NCI-H2227 (cell line): ENCODE measurements around the gene UGP2.
"Not testable (repeated sequence)": the region's sequence is repeated elsewhere in the genome, so short reads cannot be mapped to it uniquely, and the experiment has no call there.

Experiments
- DNase-seq: peaks from one replicate; lab custom pipeline; 2025; ENCODE audit not compliant: unreplicated experiment; lab: John Stamatoyannopoulos, UW

The UGP2 gene

GRCh38 chr2:63891488-63892030 lies 49.9 kb downstream of the UGP2 start:
- no peak for DNase-seq

- no peak for DNase-seq
Observed at GRCh38 chr2:63893163-63893562, 51.5 kb downstream of the UGP2 start.

DNA sequence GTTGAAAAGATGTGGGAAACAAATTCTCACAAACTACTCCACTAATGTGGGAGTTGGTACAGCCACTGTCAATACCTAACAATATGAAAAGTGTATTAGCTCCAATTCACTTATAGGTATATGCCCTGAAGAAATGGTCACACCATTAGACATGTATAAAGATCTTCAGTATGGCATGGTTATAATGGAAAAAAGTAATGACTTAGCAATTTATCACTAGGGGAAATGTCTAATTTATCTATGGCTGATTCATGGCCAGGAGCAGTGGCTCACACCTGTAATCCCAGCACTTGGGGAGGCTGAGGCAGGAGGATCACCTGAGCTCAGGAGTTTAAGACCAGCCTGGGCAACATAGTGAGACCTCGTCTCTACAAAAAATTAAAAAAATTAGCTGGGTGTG lies 52.5 kb downstream of the UGP2 start:
- DNase-seq = no peak

DNA sequence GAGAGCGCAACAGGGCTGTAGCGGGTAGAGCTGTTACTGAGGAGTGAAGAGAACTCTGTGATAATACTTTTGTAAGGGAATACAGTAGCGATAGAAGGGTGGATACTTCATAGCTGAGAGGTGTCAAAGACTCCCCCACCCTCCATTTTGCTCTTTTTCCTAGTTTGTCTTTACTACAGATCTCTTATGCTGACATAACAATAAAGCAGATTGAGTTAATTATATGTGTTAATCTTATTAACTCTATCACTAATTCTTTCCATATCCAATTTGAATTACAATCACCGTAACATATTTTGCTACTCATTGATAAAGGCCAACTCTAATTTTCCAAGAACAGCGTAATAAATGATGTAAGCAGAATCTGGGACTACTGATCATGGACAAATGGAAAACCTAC lies 57.1 kb downstream of the UGP2 start:
- DNase-seq = no peak

DNA sequence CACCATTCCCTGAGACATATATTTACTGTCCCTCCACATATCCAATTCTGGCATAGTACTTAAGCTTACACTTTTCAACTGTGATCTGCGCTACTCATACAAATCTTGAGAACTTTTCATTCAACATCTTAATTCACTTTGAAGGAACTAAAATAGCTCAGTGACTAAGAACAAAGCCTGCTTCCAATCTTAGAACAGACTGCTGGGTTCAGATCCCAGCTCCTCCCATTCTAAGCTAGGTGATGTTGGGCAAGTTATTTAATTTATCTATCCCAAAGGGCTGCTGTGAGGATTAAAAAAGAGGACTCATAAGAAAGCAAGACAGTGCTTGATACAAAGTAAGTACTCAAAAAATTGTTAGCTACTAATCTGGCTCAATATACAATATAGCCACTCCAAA lies 57.9 kb downstream of the UGP2 start:
- no peak for DNase-seq

DNA sequence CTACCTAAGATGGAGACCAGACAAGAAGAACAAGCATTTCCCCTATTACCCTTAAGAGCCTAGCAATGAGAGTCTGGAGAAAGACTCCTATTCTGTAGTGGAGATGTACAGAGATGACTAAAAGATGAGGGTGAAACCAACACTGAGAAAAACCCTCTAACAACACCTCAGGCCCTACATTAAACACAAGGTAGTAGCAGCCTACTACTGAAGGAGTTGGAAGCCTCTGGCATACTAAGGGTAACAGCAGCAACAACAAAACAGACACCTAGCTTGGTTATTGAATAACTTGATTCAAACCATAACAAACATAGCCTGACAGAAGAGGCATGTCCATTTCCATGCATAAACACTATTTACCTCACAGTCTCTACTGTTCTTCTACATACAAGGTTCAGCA lies 60.5 kb downstream of the UGP2 start:
- no peak for DNase-seq

- no peak for DNase-seq
Observed at GRCh38 chr2:63903003-63903402, 61.3 kb downstream of the UGP2 start.

DNA sequence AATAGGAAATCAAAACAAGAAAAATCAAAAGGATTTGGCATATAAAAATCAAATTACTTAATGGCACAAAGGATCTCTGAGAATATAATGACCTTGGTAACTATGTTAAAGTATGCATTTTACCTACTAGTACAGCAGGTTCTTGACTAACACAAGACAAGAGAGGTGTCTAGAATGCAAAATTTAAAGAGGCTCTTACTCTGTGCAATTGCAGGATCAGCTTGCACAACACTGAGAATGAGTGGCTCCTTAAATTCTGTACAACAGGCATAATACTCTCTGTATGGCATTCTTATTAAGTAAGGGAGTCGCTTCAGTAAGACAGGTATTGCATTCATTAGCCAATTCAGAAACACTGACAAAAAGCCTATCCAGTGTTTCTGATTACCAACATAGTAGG lies 72.6 kb downstream of the UGP2 start:
- DNase-seq = no peak

DNA sequence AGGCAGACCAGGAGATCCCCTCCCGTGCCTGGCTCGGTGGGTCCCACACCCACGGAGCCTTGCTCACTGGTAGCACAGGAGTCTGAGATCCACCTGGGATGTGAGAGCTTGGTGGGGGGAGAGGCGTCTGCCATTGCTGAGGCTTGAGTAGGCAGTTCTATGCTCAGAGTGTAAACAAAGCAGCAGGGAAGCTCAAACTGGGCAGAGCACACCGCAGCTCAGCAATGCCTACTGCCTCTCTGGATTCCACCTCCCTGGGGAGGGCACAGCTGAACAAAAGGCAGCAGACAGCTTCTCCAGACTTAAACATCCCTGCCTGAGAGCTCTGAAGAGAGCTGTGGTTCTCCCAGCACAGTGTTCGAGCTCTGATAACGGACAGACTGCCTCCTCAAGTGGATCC lies 85.1 kb downstream of the UGP2 start:
- DNase-seq = peak; percentile 69

GRCh38 chr2:63932104-63932503 lies 90.4 kb downstream of the UGP2 start:
- not testable (repeated sequence) for DNase-seq
